K562 (cell line): ENCODE results near the gene USP7. TPM values are rescaled to one million over a fixed set of nuclear protein-coding genes. Genes with fewer than 3 reads are reported as not detected.

Source experiments
- ATAC-seq: fragments of 200-7000 bp; cut with Tn5 transposase; 3 replicates; pipeline ENCODE4 v1.9.1; 2020; ENCODE audit warnings: moderate library complexity
- BruUV-seq: library from RNA; stranded (reverse); fragments of 400-500 nt; replicated peaks from 2 replicates; lab custom pipeline; 2021; lab: Mats Ljungman, UMichigan
- CTCF ChIA-PET: fragments of 300-600 bp; formaldehyde crosslinking; extraction: SDS; loops from one replicate; lab custom pipeline; 2021; ENCODE audit warnings: low intra/inter-chr PET ratio; lab: Yijun Ruan, JAX
- POLR2A ChIA-PET: fragments of 300-600, 350-650 bp; sonication (Branson Sonifier 250); formaldehyde crosslinking; extraction: SDS; loops from one replicate; lab custom pipeline; 2021; ENCODE audit warnings: antibody characterized with exemption, inconsistent platforms; lab: Yijun Ruan, JAX
- DNase-seq, 4 experiments: peaks; one replicate each; pipeline versions ENCODE4 v3.0.0 to v3.0.0-alpha.2; 2011 to 2018; ENCODE audit warnings: low spot score in 3 of 4, mixed read lengths in 3 of 4; ENCODE audit errors: extremely low read depth in 1 of 4
- FAIRE-seq: peaks from 2 replicates; lab custom pipeline; 2011; peaks lifted over from hg19 to GRCh38; lab: Jason Lieb, UNC
- H2AFZ ChIP-seq: 2 replicates; pipeline ENCODE4 v1.6.0; 2011; ENCODE audit warnings: low read depth, low read length, control low read depth, inconsistent platforms
- H3K27ac ChIP-seq: fragments of 200-600 bp; 3 replicates; pipeline ENCODE4 v1.8.0; 2011; ENCODE audit warnings: low read depth, mild to moderate bottlenecking, control low read depth, inconsistent platforms, low read length, moderate library complexity, mixed read lengths; ENCODE audit errors: extremely low read depth
- H3K27me3 ChIP-seq, 2 experiments: fragments of 300-600 bp in 1 of 2; 2 replicates in 1 of 2; 3 replicates in 1 of 2; pipeline versions ENCODE4 v1.6.0 to v1.8.0; 2011; ENCODE audit warnings: inconsistent platforms in 2 of 2, low read length in 2 of 2, mild to moderate bottlenecking in 1 of 2, mixed read lengths in 1 of 2, moderate library complexity in 1 of 2; ENCODE audit not compliant: control insufficient read depth in 2 of 2, insufficient read depth in 2 of 2
- H3K36me3 ChIP-seq: fragments of 300-600 bp; 3 replicates; pipeline ENCODE4 v1.8.0; 2011; ENCODE audit warnings: mild to moderate bottlenecking, low read length, inconsistent platforms; ENCODE audit not compliant: control insufficient read depth, insufficient read depth
- H3K4me1 ChIP-seq, 2 experiments: fragments of 200-600 bp in 1 of 2; replicated peaks in 1 of 2; 2 replicates in 1 of 2; 3 replicates in 1 of 2; pipeline versions ENCODE4 v1.5.1 to v1.8.0; 2011; ENCODE audit warnings: inconsistent platforms in 2 of 2, low read length in 2 of 2, mild to moderate bottlenecking in 1 of 2, mixed read lengths in 1 of 2, moderate library complexity in 1 of 2; ENCODE audit not compliant: control insufficient read depth in 2 of 2, insufficient read depth in 2 of 2
- H3K4me2 ChIP-seq: 2 replicates; pipeline ENCODE4 v1.6.1; 2011; ENCODE audit warnings: low read length, control low read depth, inconsistent platforms, mixed read lengths; ENCODE audit not compliant: insufficient read depth
- H3K4me3 ChIP-seq: fragments of 200-600 bp; sonication (generic), shearing (Covaris generic); 2 replicates; pipeline ENCODE4 v1.5.1; 2016; ENCODE audit warnings: control low read depth, inconsistent platforms
- H3K79me2 ChIP-seq: fragments of 200-600 bp; 3 replicates; pipeline ENCODE4 v1.8.0; 2011; ENCODE audit warnings: low read length, inconsistent platforms; ENCODE audit not compliant: control insufficient read depth, insufficient read depth
- H3K9ac ChIP-seq, 2 experiments: 2 replicates each; pipeline versions ENCODE4 v1.6.0 to v1.6.1; 2011; ENCODE audit warnings: low read depth in 2 of 2, low read length in 2 of 2, control low read depth in 1 of 2, inconsistent platforms in 1 of 2, mild to moderate bottlenecking in 1 of 2, mixed read lengths in 1 of 2; ENCODE audit not compliant: insufficient read depth in 1 of 2
- H3K9me1 ChIP-seq: one replicate; pipeline ENCODE4 v1.6.0; 2011; ENCODE audit warnings: inconsistent platforms, mild to moderate bottlenecking, low read length, moderate library complexity; ENCODE audit not compliant: control insufficient read depth, insufficient read depth
- H3K9me3 ChIP-seq: replicated peaks from 2 replicates; pipeline ENCODE4 v1.5.1; 2011; ENCODE audit warnings: low read depth, low read length, inconsistent platforms; ENCODE audit not compliant: control insufficient read depth, insufficient read depth
- H4K20me1 ChIP-seq: replicated peaks from 2 replicates; pipeline ENCODE4 v1.6.1; 2011; ENCODE audit warnings: low read length, inconsistent platforms, mixed read lengths; ENCODE audit not compliant: control insufficient read depth, insufficient read depth
- BCOR ChIP-seq: fragments of 450-650 bp; IDR thresholded peaks from 2 replicates; pipeline ENCODE4 v1.6.1; 2016
- BMI1 ChIP-seq: fragments of 150-350 bp; IDR thresholded peaks from 2 replicates; pipeline ENCODE4 v1.6.1; 2014; ENCODE audit warnings: low read length
- E2F8 ChIP-seq: fragments of 450-650 bp; IDR thresholded peaks from 2 replicates; pipeline ENCODE4 v1.7.1; 2018; ENCODE audit warnings: mild to moderate bottlenecking, low read depth; ENCODE audit not compliant: partially characterized antibody
- EZH2 ChIP-seq: IDR thresholded peaks from 2 replicates; pipeline ENCODE4 v1.6.1; 2012; ENCODE audit warnings: low read depth, mild to moderate bottlenecking, inconsistent platforms, low read length, borderline replicate concordance
- GTF2F1 ChIP-seq: IDR thresholded peaks from 2 replicates; pipeline ENCODE4 v1.6.1; 2011; ENCODE audit warnings: low read depth, low read length, improper control_type of control experiment
- HEY1 ChIP-seq: fragments of 250-450 bp; sonication (Bioruptor Pico); IDR thresholded peaks from 2 replicates; pipeline ENCODE4 v1.5.0; 2020; ENCODE audit warnings: mild to moderate bottlenecking, moderate library complexity, borderline replicate concordance
- LEF1 ChIP-seq: fragments of 450-650 bp; IDR thresholded peaks from 2 replicates; pipeline ENCODE4 v1.6.1; 2016; ENCODE audit warnings: mild to moderate bottlenecking
- NCOA4 ChIP-seq: fragments of 450-650 bp; IDR thresholded peaks from 2 replicates; pipeline ENCODE4 v1.6.1; 2018; ENCODE audit warnings: mild to moderate bottlenecking; ENCODE audit not compliant: partially characterized antibody
- SIN3A ChIP-seq, 2 experiments: fragments of 150-350 bp in 1 of 2; IDR thresholded peaks; 2 replicates each; pipeline ENCODE4 v1.6.1; 2011 to 2016; ENCODE audit warnings: borderline replicate concordance in 2 of 2, low read depth in 2 of 2, low read length in 2 of 2, mild to moderate bottlenecking in 2 of 2, moderate library complexity in 2 of 2; ENCODE audit not compliant: control insufficient read depth in 1 of 2
- SNAPC5 ChIP-seq: fragments of 250-450 bp; sonication (Bioruptor Pico); IDR thresholded peaks from 2 replicates; pipeline ENCODE4 v1.8.0; 2021; ENCODE audit warnings: moderate library complexity, mild to moderate bottlenecking, inconsistent platforms
- YBX1 ChIP-seq: fragments of 450-650 bp; IDR thresholded peaks from 2 replicates; pipeline ENCODE4 v1.7.1; 2016; ENCODE audit warnings: mild to moderate bottlenecking
- ZNF431 ChIP-seq: sonication (generic); formaldehyde crosslinking; IDR thresholded peaks from 2 replicates; pipeline ENCODE4 v1.8.0; 2022; ENCODE audit warnings: mild to moderate bottlenecking, missing genetic modification reagents
- ZNF609 ChIP-seq: sonication (generic); formaldehyde crosslinking; IDR thresholded peaks from 2 replicates; pipeline ENCODE4 v1.8.1; 2023; ENCODE audit warnings: missing genetic modification reagents, mild to moderate bottlenecking, borderline replicate concordance
- WGBS: fragments of 100-300 bp; shearing (Covaris generic); methylation state at CpG from one replicate; pipeline ENCODE4 v1.1.6; 2016; ENCODE audit warnings: low coverage, mixed read lengths; ENCODE audit not compliant: insufficient coverage; ENCODE audit errors: missing lambda C conversion rate; 5-methylcytosine and 5-hydroxymethylcytosine counted together
- in situ Hi-C: fragments of 300-500 bp; cut with MboI; formaldehyde crosslinking; loops from 4 replicates; pipeline ENCODE4 v1.15.0; 2018; ENCODE audit warnings: inconsistent platforms, mixed read lengths
- intact Hi-C: fragments of 100-400 bp; cut with micrococcal nuclease; formaldehyde crosslinking; loops from 2 replicates; pipeline ENCODE4 v1.14.2; 2022
- polyA plus RNA-seq, 8 experiments: library from polyadenylated mRNA; depleted of rRNA in 4 of 8; stranded (reverse) in 5 of 8; unstranded in 3 of 8; fragments of >200 nt; fragmentation: Nextera tagmentation in 2 of 8; fragmentation: Illumina TruSeq in 1 of 8; extraction: Ambion mirVana in 2 of 8; extraction: Trizol in 1 of 8; gene quantifications; 2 replicates each; pipeline versions ENCODE4 v1.2.1 to v1.2.3, GENCODE V29; 2011 to 2014; ENCODE audit warnings: inconsistent platforms in 1 of 8, missing spikeins in 1 of 8
- total RNA-seq, 7 experiments: library from RNA; depleted of rRNA in 6 of 7; stranded (reverse); fragments of >200 nt in 6 of 7; fragmentation: Illumina TruSeq in 2 of 7; extraction: Trizol in 2 of 7; gene quantifications; 2 replicates each; pipeline versions ENCODE4 v1.2.1 to v1.2.3, GENCODE V29; 2011 to 2021; ENCODE audit warnings: low replicate concordance in 1 of 7

USP7 gene
- total and polyA plus RNA-seq, 9 of the 15 experiments (the other 6 are each of a cell fraction or from before 2014, with no cell fraction given): 17.1 to 145 (median 57.9) TPM

- Histone ChIP-seq H3K79me2 (0 out of 3 replicates have a peak, but pooled peaks cover 4% of the 10 kb centered on the region), H3K27ac (no peak overlapping the region), H2AFZ (no peak overlapping the region), H3K4me3 (no peak overlapping the region), H3K9me1 (peaks cover 2% of the 10 kb centered on the region), H3K4me2 (no peak overlapping the region), H3K4me1 (no peaks in the 10 kb centered on the region; a peak in 1 of 5 replicates), H3K9me3 (no peaks in the 10 kb centered on the region), H3K27me3 (no peaks in the 10 kb centered on the region), H3K36me3 (peaks cover 94% of the 10 kb centered on the region), H4K20me1 (peaks cover 6% of the 10 kb centered on the region; the same call in 1 of the 2 replicates), H3K9ac (no peak overlapping the region)
- intact Hi-C loops: no loop called here
- no peak for ATAC-seq
- 88% methylated on average over 3 of the region's 3 CpGs for WGBS
- no TSS peak for BruUV-seq
- in situ Hi-C loops: no loop called here
- no peak for DNase-seq
- FAIRE-seq: no peak
- CTCF ChIA-PET: no interaction called here
- POLR2A ChIA-PET: interaction anchor here (0.6 kb wide), 2 partner anchors 49 to 209 kb away, joined by 3 read pairs; partner anchors contain the start of gene USP7
- TF ChIP-seq NCOA4: no peak
- no peak for TF ChIP-seq YBX1
- no peak for TF ChIP-seq GTF2F1
- no peak for TF ChIP-seq SNAPC5 (CRISPR knock-in tag)
- TF ChIP-seq HEY1 (CRISPR knock-in tag): no peak
- no peak for TF ChIP-seq SIN3A (IDR thresholded peaks at IDR 0.05; ENCODE audit: borderline replicate concordance in 2 of 2, control insufficient read depth in 1 of 2, low read depth in 2 of 2, low read length in 2 of 2)
- no peak for TF ChIP-seq E2F8
- no peak for TF ChIP-seq EZH2
- TF ChIP-seq LEF1: no peak
- TF ChIP-seq BMI1: no peak
- no peak for TF ChIP-seq ZNF431 (CRISPR knock-in tag)
- no peak for TF ChIP-seq ZNF609
- no peak for TF ChIP-seq BCOR
Measured at GRCh38 chr16:8914098-8914497, 49.6 kb downstream of the USP7 start.
